HL-60 (cell line): ENCODE measurements around the gene CAMK2B.
A peak's percentile ranks its signal among the peaks of the same experiment; 100 is the strongest.

Experiments used
- GABPA ChIP-seq: IDR thresholded peaks from 2 replicates; pipeline ENCODE4 v1.6.1; 2012; ENCODE audit warnings: low read depth
- POLR2AphosphoS5 ChIP-seq: IDR thresholded peaks from 2 replicates; pipeline ENCODE4 v1.6.1; 2012; ENCODE audit warnings: low read depth
- REST ChIP-seq: IDR thresholded peaks from 2 replicates; pipeline ENCODE4 v1.6.1; 2012; ENCODE audit warnings: low read depth; ENCODE audit not compliant: insufficient replicate concordance
- SPI1 ChIP-seq: IDR thresholded peaks from 2 replicates; pipeline ENCODE4 v1.6.1; 2012; ENCODE audit warnings: low read depth, mild to moderate bottlenecking, borderline replicate concordance
- TF ChIP-seq, protein P1 (sequence below): IDR thresholded peaks from one replicate; pipeline ENCODE4 v1.5.1; 2011; ENCODE audit warnings: low read length, control low read depth, inconsistent platforms; ENCODE audit not compliant: insufficient read depth

DNA sequence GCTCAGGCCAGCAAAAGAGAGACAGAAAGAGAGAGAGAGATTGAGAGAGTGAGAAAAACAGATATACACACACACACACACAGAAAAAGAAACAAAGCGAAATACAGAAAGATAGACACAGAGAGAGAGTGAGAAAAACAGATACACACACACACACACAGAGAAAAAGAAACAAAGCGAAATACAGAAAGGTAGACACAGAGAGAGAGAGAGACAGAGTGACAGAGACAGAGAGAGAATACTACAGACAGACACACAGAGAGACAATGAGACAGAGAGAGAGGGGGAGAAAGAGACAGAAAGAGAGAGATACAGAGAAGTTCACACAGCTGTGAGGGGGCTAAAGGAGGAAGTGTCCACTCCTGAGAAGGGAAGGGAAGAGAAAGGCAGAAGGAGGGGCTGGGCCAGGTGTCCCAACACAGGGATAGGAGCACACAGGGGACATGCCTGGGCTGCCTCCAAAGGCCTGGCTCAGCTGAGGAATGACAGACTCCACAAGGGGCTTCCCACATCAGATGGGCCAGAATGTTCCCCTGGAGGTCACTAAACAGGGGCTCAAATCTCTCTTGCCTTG is 140.4 kb downstream of the CAMK2B start:
- TF ChIP-seq REST (no peak), POLR2AphosphoS5 (no peak), GABPA (no peak), SPI1 (peak; percentile 76)
- TF ChIP-seq, protein P1, sequence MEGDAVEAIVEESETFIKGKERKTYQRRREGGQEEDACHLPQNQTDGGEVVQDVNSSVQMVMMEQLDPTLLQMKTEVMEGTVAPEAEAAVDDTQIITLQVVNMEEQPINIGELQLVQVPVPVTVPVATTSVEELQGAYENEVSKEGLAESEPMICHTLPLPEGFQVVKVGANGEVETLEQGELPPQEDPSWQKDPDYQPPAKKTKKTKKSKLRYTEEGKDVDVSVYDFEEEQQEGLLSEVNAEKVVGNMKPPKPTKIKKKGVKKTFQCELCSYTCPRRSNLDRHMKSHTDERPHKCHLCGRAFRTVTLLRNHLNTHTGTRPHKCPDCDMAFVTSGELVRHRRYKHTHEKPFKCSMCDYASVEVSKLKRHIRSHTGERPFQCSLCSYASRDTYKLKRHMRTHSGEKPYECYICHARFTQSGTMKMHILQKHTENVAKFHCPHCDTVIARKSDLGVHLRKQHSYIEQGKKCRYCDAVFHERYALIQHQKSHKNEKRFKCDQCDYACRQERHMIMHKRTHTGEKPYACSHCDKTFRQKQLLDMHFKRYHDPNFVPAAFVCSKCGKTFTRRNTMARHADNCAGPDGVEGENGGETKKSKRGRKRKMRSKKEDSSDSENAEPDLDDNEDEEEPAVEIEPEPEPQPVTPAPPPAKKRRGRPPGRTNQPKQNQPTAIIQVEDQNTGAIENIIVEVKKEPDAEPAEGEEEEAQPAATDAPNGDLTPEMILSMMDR = no peak
